Measurements from ENCODE around the gene ACACB.
"Not testable (repeated sequence)": the region's sequence is repeated elsewhere in the genome, so short reads cannot be mapped to it uniquely, and the experiment has no call there.

- TF ChIP-seq, protein P1, sequence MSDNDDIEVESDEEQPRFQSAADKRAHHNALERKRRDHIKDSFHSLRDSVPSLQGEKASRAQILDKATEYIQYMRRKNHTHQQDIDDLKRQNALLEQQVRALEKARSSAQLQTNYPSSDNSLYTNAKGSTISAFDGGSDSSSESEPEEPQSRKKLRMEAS (IDR thresholded peaks at IDR 0.05; ENCODE audit: insufficient read depth, insufficient read length): not testable (repeated sequence)
- TF ChIP-seq POLR2AphosphoS5 (IDR thresholded peaks at IDR 0.05; ENCODE audit: insufficient read depth, low read depth, low read length); JUN (IDR thresholded peaks at IDR 0.05; ENCODE audit: borderline replicate concordance, insufficient read depth, insufficient read length, low read depth); FOS (IDR thresholded peaks at IDR 0.05; ENCODE audit: borderline replicate concordance, insufficient read depth, low read length): not testable (repeated sequence)
- TF ChIP-seq, protein P2, sequence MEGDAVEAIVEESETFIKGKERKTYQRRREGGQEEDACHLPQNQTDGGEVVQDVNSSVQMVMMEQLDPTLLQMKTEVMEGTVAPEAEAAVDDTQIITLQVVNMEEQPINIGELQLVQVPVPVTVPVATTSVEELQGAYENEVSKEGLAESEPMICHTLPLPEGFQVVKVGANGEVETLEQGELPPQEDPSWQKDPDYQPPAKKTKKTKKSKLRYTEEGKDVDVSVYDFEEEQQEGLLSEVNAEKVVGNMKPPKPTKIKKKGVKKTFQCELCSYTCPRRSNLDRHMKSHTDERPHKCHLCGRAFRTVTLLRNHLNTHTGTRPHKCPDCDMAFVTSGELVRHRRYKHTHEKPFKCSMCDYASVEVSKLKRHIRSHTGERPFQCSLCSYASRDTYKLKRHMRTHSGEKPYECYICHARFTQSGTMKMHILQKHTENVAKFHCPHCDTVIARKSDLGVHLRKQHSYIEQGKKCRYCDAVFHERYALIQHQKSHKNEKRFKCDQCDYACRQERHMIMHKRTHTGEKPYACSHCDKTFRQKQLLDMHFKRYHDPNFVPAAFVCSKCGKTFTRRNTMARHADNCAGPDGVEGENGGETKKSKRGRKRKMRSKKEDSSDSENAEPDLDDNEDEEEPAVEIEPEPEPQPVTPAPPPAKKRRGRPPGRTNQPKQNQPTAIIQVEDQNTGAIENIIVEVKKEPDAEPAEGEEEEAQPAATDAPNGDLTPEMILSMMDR (IDR thresholded peaks at IDR 0.05; ENCODE audit: extremely low read depth in 1 of 2, insufficient read depth in 1 of 2, low read depth in 1 of 2, low read length in 2 of 2): not testable (repeated sequence)
Observed at GRCh38 chr12:109147126-109147525, 30.7 kb downstream of the ACACB start.

All from endothelial cell of umbilical vein (primary cell).